GM19463 (cell line): Measurements from ENCODE around the gene FBXO11.
A peak's percentile ranks its signal among the peaks of the same experiment; 100 is the strongest.

Experiments
- ATAC-seq: cut with Tn5 transposase; IDR thresholded peaks from one replicate; pipeline ENCODE4 v1.9.1; 2021; ENCODE audit warnings: mild to moderate bottlenecking, moderate library complexity; ENCODE audit not compliant: unreplicated experiment

Gene FBXO11

GRCh38 chr2:47798631-47799030, 107.7 kb downstream of the FBXO11 start:
- no peak for ATAC-seq

- no peak for ATAC-seq
These were observed 110.1 kb downstream of the FBXO11 start for GRCh38 chr2:47796090-47796697.

- ATAC-seq, result no peak
These were observed 120.3 kb downstream of the FBXO11 start for GRCh38 chr2:47785986-47786385.

GRCh38 chr2:47784352-47784851, 121.9 kb downstream of the FBXO11 start:
- no peak for ATAC-seq

- peak; percentile 15 for ATAC-seq
These were observed 122.6 kb downstream of the FBXO11 start for GRCh38 chr2:47783486-47784351.

GRCh38 chr2:47782671-47783485, 123.4 kb downstream of the FBXO11 start, which contains the start of gene MSH6:
MSH6 (plus strand) TSS chr2:47783145; CDS start chr2:47783234, 89 bp downstream.
- peak; percentile 82 for ATAC-seq

GRCh38 chr2:47782381-47782670, 124.0 kb downstream of the FBXO11 start:
- ATAC-seq, result no peak

GRCh38 chr2:47779426-47779790, 126.9 kb downstream of the FBXO11 start:
- ATAC-seq, result no peak

GRCh38 chr2:47778698-47779425, 127.4 kb downstream of the FBXO11 start:
- no peak for ATAC-seq

GRCh38 chr2:47777277-47777937, 128.9 kb downstream of the FBXO11 start:
- no peak for ATAC-seq

GRCh38 chr2:47774567-47774966, 131.7 kb downstream of the FBXO11 start:
- ATAC-seq, result no peak

GRCh38 chr2:47772343-47772742, 134.0 kb downstream of the FBXO11 start:
- ATAC-seq, result no peak

- no peak for ATAC-seq
These were observed 135.1 kb downstream of the FBXO11 start for GRCh38 chr2:47771211-47771610.

GRCh38 chr2:47769318-47769717, 137.0 kb downstream of the FBXO11 start:
- ATAC-seq, result no peak

- ATAC-seq, result no peak
These were observed 138.3 kb downstream of the FBXO11 start for GRCh38 chr2:47767880-47768609.

- no peak for ATAC-seq
These were observed 138.8 kb downstream of the FBXO11 start for GRCh38 chr2:47767497-47767844.

- ATAC-seq, result no peak
These were observed 154.4 kb downstream of the FBXO11 start for GRCh38 chr2:47751856-47752414.

GRCh38 chr2:47747878-47748277, 158.4 kb downstream of the FBXO11 start:
- no peak for ATAC-seq

GRCh38 chr2:47744074-47744473, 162.2 kb downstream of the FBXO11 start:
- ATAC-seq, result no peak
